HG03196 (cell line): ENCODE data around the gene FAM186B.

Source experiments
- ATAC-seq: cut with Tn5 transposase; IDR thresholded peaks from one replicate; pipeline ENCODE4 v1.9.1; 2021; ENCODE audit not compliant: unreplicated experiment

The FAM186B gene

GRCh38 chr12:49577589-49578315 is 27.7 kb downstream of the FAM186B start:
- ATAC-seq: no peak

- ATAC-seq: peak; percentile 12
Observed at GRCh38 chr12:49568442-49569162, 36.8 kb downstream of the FAM186B start.

GRCh38 chr12:49567611-49568441 is 37.6 kb downstream of the FAM186B start, which contains the start of gene MCRS1:
Gene MCRS1, minus strand, starts transcription at chr12:49568142. Its CDS starts 1,411 bp downstream, at chr12:49566731.
- ATAC-seq: peak; percentile 74

GRCh38 chr12:49567302-49567610 is 38.2 kb downstream of the FAM186B start:
- no peak for ATAC-seq

- ATAC-seq: no peak
Observed at GRCh38 chr12:49566361-49566760, 39.1 kb downstream of the FAM186B start.

- ATAC-seq: no peak
Observed at GRCh38 chr12:49565406-49566265, 39.8 kb downstream of the FAM186B start.

GRCh38 chr12:49564686-49565405 is 40.6 kb downstream of the FAM186B start:
- ATAC-seq: no peak

GRCh38 chr12:49563951-49564685 is 41.3 kb downstream of the FAM186B start:
- ATAC-seq: no peak

- no peak for ATAC-seq
Observed at GRCh38 chr12:49562831-49563230, 42.6 kb downstream of the FAM186B start.

- ATAC-seq: no peak
Observed at GRCh38 chr12:49562233-49562632, 43.2 kb downstream of the FAM186B start.

GRCh38 chr12:49560695-49561094 is 44.7 kb downstream of the FAM186B start:
- ATAC-seq: no peak

- no peak for ATAC-seq
Observed at GRCh38 chr12:49559011-49559675, 46.3 kb downstream of the FAM186B start.

- ATAC-seq: no peak
Observed at GRCh38 chr12:49558526-49558925, 46.9 kb downstream of the FAM186B start.

GRCh38 chr12:49557917-49558215 is 47.6 kb downstream of the FAM186B start:
- no peak for ATAC-seq

GRCh38 chr12:49557187-49557916 is 48.1 kb downstream of the FAM186B start:
- no peak for ATAC-seq

- ATAC-seq: no peak
Observed at GRCh38 chr12:49556391-49557186, 48.9 kb downstream of the FAM186B start.

GRCh38 chr12:49555631-49556390 is 49.6 kb downstream of the FAM186B start:
- ATAC-seq: no peak
